PC-9 (cell line): Measurements from ENCODE around the gene PCARE. TPM values are rescaled to one million over a fixed set of nuclear protein-coding genes. Genes with fewer than 3 reads are reported as not detected.

Experiments
- BruUV-seq: library from RNA; stranded (reverse); fragments of 400-500 nt; replicated peaks from 2 replicates; lab custom pipeline; 2021; lab: Mats Ljungman, UMichigan
- CTCF ChIA-PET: fragments of 300-600 bp; sonication (Branson Sonifier 250); formaldehyde crosslinking; loops from one replicate; lab custom pipeline; 2022; ENCODE audit warnings: antibody characterized with exemption; lab: Charles Lee
- POLR2A ChIA-PET: fragments of 300-600 bp; sonication (Branson Sonifier 250); formaldehyde crosslinking; loops from one replicate; lab custom pipeline; 2022; ENCODE audit warnings: antibody characterized with exemption; ENCODE audit not compliant: unreplicated experiment; lab: Charles Lee
- DNase-seq, 2 experiments: peaks; one replicate each; pipeline versions ENCODE4 v3.0.0 to v3.0.0-alpha.2; 2015 to 2022; ENCODE audit warnings: mixed read lengths in 1 of 2
- H2AFZ ChIP-seq: fragments of 200-600 bp; sonication (generic); 2 replicates; pipeline ENCODE4 v1.8.1; 2017; ENCODE audit warnings: antibody characterized with exemption
- H3F3A ChIP-seq: fragments of 200-600 bp; sonication (generic); 2 replicates; pipeline ENCODE4 v1.8.1; 2017; ENCODE audit warnings: antibody characterized with exemption, mild to moderate bottlenecking, low read depth; ENCODE audit not compliant: insufficient read depth
- H3K27ac ChIP-seq: fragments of 200-600 bp; sonication (generic); 2 replicates; pipeline ENCODE4 v1.6.1; 2016; ENCODE audit warnings: mixed run types
- H3K27me3 ChIP-seq: fragments of 200-600 bp; sonication (generic); 2 replicates; pipeline ENCODE4 v1.6.1; 2016; ENCODE audit warnings: low read depth, mixed run types; ENCODE audit not compliant: insufficient read depth
- H3K36me3 ChIP-seq: fragments of 200-600 bp; sonication (generic); 2 replicates; pipeline ENCODE4 v1.6.1; 2016; ENCODE audit warnings: low read depth, mixed run types
- H3K4me1 ChIP-seq: fragments of 200-600 bp; sonication (generic); replicated peaks from 2 replicates; pipeline ENCODE4 v1.6.1; 2016; ENCODE audit warnings: mixed run types; ENCODE audit not compliant: insufficient read depth
- H3K4me2 ChIP-seq: fragments of 200-600 bp; sonication (generic); 2 replicates; pipeline ENCODE4 v1.6.1; 2017; ENCODE audit warnings: mixed run types
- H3K4me3 ChIP-seq: fragments of 200-600 bp; sonication (generic); 2 replicates; pipeline ENCODE4 v1.6.1; 2016; ENCODE audit warnings: mixed run types
- H3K79me2 ChIP-seq: fragments of 200-600 bp; sonication (generic); 2 replicates; pipeline ENCODE4 v1.6.1; 2017; ENCODE audit warnings: low read depth, mixed run types
- H3K9me2 ChIP-seq: fragments of 200-600 bp; sonication (generic); 2 replicates; pipeline ENCODE4 v1.8.1; 2017; ENCODE audit warnings: mild to moderate bottlenecking; ENCODE audit not compliant: insufficient read depth
- H3K9me3 ChIP-seq: fragments of 200-600 bp; sonication (generic); 2 replicates; pipeline ENCODE4 v1.8.1; 2016; ENCODE audit warnings: low read depth; ENCODE audit not compliant: insufficient read depth
- H4K20me1 ChIP-seq: fragments of 200-600 bp; sonication (generic); 2 replicates; pipeline ENCODE4 v1.8.1; 2017; ENCODE audit not compliant: insufficient read depth
- CTCF ChIP-seq: fragments of 200-600 bp; sonication (generic); conservative IDR thresholded peaks from 2 replicates; pipeline ENCODE4 v1.6.1; 2017; ENCODE audit warnings: mixed run types, antibody characterized with exemption, mild to moderate bottlenecking, moderate library complexity
- EZH2 ChIP-seq: fragments of 200-600 bp; sonication (generic); IDR thresholded peaks from 2 replicates; pipeline ENCODE4 v1.8.0; 2017; ENCODE audit warnings: antibody characterized with exemption, low read depth
- intact Hi-C: fragments of 100-400 bp; cut with micrococcal nuclease; formaldehyde crosslinking; loops from one replicate; pipeline ENCODE4 v1.10.0; 2022; ENCODE audit not compliant: unreplicated experiment
- total RNA-seq: library from RNA; stranded (reverse); gene quantifications from 2 replicates; pipeline ENCODE4 v1.2.3, GENCODE V29; 2021

Gene PCARE
- total RNA-seq, 1 experiment from 2014 or later = not detected

- no peaks in the 10 kb centered on the region for H3K79me2 ChIP-seq
Measured at GRCh38 chr2:29016504-29016903, 57.8 kb downstream of the PCARE start.

GRCh38 chr2:29015701-29016470 lies 58.4 kb downstream of the PCARE start:
- ChIA-PET POLR2A (no interaction called here), CTCF (no interaction called here)
- intact Hi-C loops = no loop called here
- Histone ChIP-seq H3K79me2 (no peaks in the 10 kb centered on the region), H3K27ac (no peak overlapping the region), H3K9me3 (no peaks in the 10 kb centered on the region), H3K4me1 (no peaks in the 10 kb centered on the region), H3F3A (no peaks in the 10 kb centered on the region), H3K27me3 (no peaks in the 10 kb centered on the region), H4K20me1 (no peaks in the 10 kb centered on the region), H3K36me3 (no peaks in the 10 kb centered on the region), H3K9me2 (no peaks in the 10 kb centered on the region), H3K4me2 (no peak overlapping the region), H2AFZ (no peak overlapping the region), H3K4me3 (no peak overlapping the region)
- no TSS peak for BruUV-seq
- DNase-seq = no peak
- TF ChIP-seq CTCF (no peak), EZH2 (no peak)

More at GRCh38 chr2:29016504-29016903, 57.8 kb downstream of the PCARE start:
- Histone ChIP-seq H3K27me3 (no peaks in the 10 kb centered on the region), H3K36me3 (no peaks in the 10 kb centered on the region), H3K9me2 (no peaks in the 10 kb centered on the region), H4K20me1 (no peaks in the 10 kb centered on the region), H3K4me2 (no peak overlapping the region), H2AFZ (no peak overlapping the region), H3K9me3 (no peaks in the 10 kb centered on the region), H3K4me3 (no peak overlapping the region), H3F3A (no peaks in the 10 kb centered on the region), H3K27ac (no peak overlapping the region), H3K4me1 (no peaks in the 10 kb centered on the region)
- no peak for DNase-seq
- ChIA-PET POLR2A (no interaction called here), CTCF (no interaction called here)
- BruUV-seq = no TSS peak
- TF ChIP-seq EZH2 (no peak), CTCF (no peak)
- intact Hi-C loops = no loop called here

- H3K9me3 ChIP-seq = no peaks in the 10 kb centered on the region
- DNase-seq = peak in 1 of 2 experiments; percentile 37
- H3K4me1 ChIP-seq = no peaks in the 10 kb centered on the region
- H3K4me3 ChIP-seq = no peak overlapping the region
- H3K79me2 ChIP-seq = no peaks in the 10 kb centered on the region
- H3K36me3 ChIP-seq = no peaks in the 10 kb centered on the region
- POLR2A ChIA-PET = no interaction called here
- H3K4me2 ChIP-seq = no peak overlapping the region
- no peak for TF ChIP-seq EZH2
- TF ChIP-seq CTCF = no peak
- H2AFZ ChIP-seq = no peak overlapping the region
- H3K9me2 ChIP-seq = no peaks in the 10 kb centered on the region
- no TSS peak for BruUV-seq
- H4K20me1 ChIP-seq = no peaks in the 10 kb centered on the region
- H3F3A ChIP-seq = no peaks in the 10 kb centered on the region
- CTCF ChIA-PET = no interaction called here
- no peaks in the 10 kb centered on the region for H3K27me3 ChIP-seq
- no peak overlapping the region for H3K27ac ChIP-seq
- intact Hi-C loops = no loop called here
Measured at GRCh38 chr2:29014811-29015421, 59.4 kb downstream of the PCARE start.
